ENCODE data around the gene SMYD3.

GRCh38 chr1:245776139-245776538 is 730.9 kb downstream of the SMYD3 start:
- TF ChIP-seq TAF1 (IDR thresholded peaks at IDR 0.05; ENCODE audit: borderline replicate concordance, insufficient read depth, low read length) (no peak), REST (IDR thresholded peaks at IDR 0.05; ENCODE audit: insufficient read depth in 1 of 2, low read depth in 2 of 2, low read length in 2 of 2) (no peak), SIN3A (IDR thresholded peaks at IDR 0.05; ENCODE audit: borderline replicate concordance, insufficient read depth, low read length) (no peak), POLR2AphosphoS5 (IDR thresholded peaks at IDR 0.05; ENCODE audit: low read depth, low read length) (no peak)
